ENCODE results near the gene SPAG17.

- no peak for TF ChIP-seq CTCF (IDR thresholded peaks at IDR 0.05)
- no peak for TF ChIP-seq POLR2A (IDR thresholded peaks at IDR 0.05)
- no peak for TF ChIP-seq EP300 (IDR thresholded peaks at IDR 0.05)
Observed at GRCh38 chr1:118123116-118123839, 61.8 kb downstream of the SPAG17 start.

Measured in ovary (tissue), 3 donors.